Psoas muscle (tissue), 8 donors: ENCODE data around the gene SEBOX. TPM values are rescaled to one million over a fixed set of nuclear protein-coding genes. Genes with fewer than 3 reads are reported as not detected.

Source experiments
- ATAC-seq, 4 donors: fragments of 200-7000 bp; cut with Tn5 transposase; one replicate each; pipeline ENCODE4 v1.9.1; 2020; ENCODE audit warnings: moderate library complexity in 3 of 4, mild to moderate bottlenecking in 2 of 4
- DNase-seq, 2 donors: peaks; one replicate each; pipeline ENCODE4 v3.0.0-alpha.2; 2020
- H3K27ac ChIP-seq: fragments of 200-600 bp; one replicate; pipeline ENCODE4 v1.8.0; 2022
- H3K27me3 ChIP-seq, 3 donors: fragments of 200-600 bp in 1 of 3; one replicate each; pipeline versions ENCODE4 v1.6.1 to v1.8.0; 2013 to 2022; ENCODE audit warnings: low read length in 2 of 3, mild to moderate bottlenecking in 2 of 3, moderate library complexity in 1 of 3; ENCODE audit not compliant: insufficient read depth in 3 of 3
- H3K36me3 ChIP-seq, 2 donors: fragments of 200-600 bp in 1 of 2; one replicate each; pipeline versions ENCODE4 v1.6.1 to v1.8.0; 2013 to 2022; ENCODE audit warnings: low read depth in 1 of 2, mild to moderate bottlenecking in 1 of 2, moderate library complexity in 1 of 2; ENCODE audit not compliant: insufficient read depth in 1 of 2
- H3K4me1 ChIP-seq: fragments of 200-600 bp; one replicate; pipeline ENCODE4 v1.8.0; 2022
- H3K4me3 ChIP-seq: fragments of 200-600 bp; one replicate; pipeline ENCODE4 v1.8.0; 2022; ENCODE audit warnings: mild to moderate bottlenecking
- H3K9me3 ChIP-seq: fragments of 200-600 bp; one replicate; pipeline ENCODE4 v1.8.0; 2022
- WGBS, 3 donors: extraction: QIAGEN DNeasy Blood & Tissue Kit; methylation state at CpG; one replicate each; pipeline versions ENCODE4 v1.1.6 to v1.1.7; 2013; 5-methylcytosine and 5-hydroxymethylcytosine counted together
- intact Hi-C, 2 donors: fragments of 100-400 bp; cut with DNase I; formaldehyde crosslinking; loops; one replicate each; pipeline versions ENCODE4 v1.11.0 to v1.14.2; 2022
- polyA plus RNA-seq, 3 donors: library from polyadenylated mRNA; stranded (reverse); fragments of 200-250 nt; gene quantifications; one replicate each; pipeline ENCODE4 v1.2.3, GENCODE V29; 2013
- total RNA-seq, 4 donors: library from RNA; stranded (reverse); fragmentation: NEBNext Ultra II Directional in 2 of 4; extraction: Animal tissue kit (Norgen Biotek cat#: 25700) in 2 of 4; gene quantifications; one replicate each; pipeline versions ENCODE4 v1.2.1 to v1.2.4, GENCODE V29; 2021 to 2023
- TF ChIP-seq, protein P1 (sequence below): fragments of 200-600 bp; IDR thresholded peaks from one replicate; pipeline ENCODE4 v1.8.0; 2022; ENCODE audit warnings: antibody characterized with exemption
- donor health status: healthy with polysubstance abuse.
- donor health status: DM: no; HTN: no; CAD: no; lungs with moderate emphysema.
- donor health status: Bipolar disorder and iron deficiency.
- donor health status: healthy.
- donor health status: DM: yes; HTN: yes; CAD: no.
- donor health status: DM: no; HTN: no; CAD: no.
- donor health status: DM: no; HTN: no; CAD: no.
- donor health status: DM: yes; HTN: yes; CAD: no.

The SEBOX gene
- total and polyA plus RNA-seq, 7 donors = not detected

GRCh38 chr17:28317966-28318758 lies 46.8 kb downstream of the SEBOX start:
- peak in 3 of 4 donors; percentile 1 to 17 (median 8) for ATAC-seq
- Histone ChIP-seq H3K9me3 (no peaks in the 10 kb centered on the region), H3K4me1 (peaks cover 14% of the 10 kb centered on the region), H3K27me3 (no peaks in the 10 kb centered on the region), H3K36me3 (no peaks in the 10 kb centered on the region), H3K4me3 (peak overlapping the region; percentile 82), H3K27ac (peak overlapping the region; percentile 59)
- TF ChIP-seq, protein P1, sequence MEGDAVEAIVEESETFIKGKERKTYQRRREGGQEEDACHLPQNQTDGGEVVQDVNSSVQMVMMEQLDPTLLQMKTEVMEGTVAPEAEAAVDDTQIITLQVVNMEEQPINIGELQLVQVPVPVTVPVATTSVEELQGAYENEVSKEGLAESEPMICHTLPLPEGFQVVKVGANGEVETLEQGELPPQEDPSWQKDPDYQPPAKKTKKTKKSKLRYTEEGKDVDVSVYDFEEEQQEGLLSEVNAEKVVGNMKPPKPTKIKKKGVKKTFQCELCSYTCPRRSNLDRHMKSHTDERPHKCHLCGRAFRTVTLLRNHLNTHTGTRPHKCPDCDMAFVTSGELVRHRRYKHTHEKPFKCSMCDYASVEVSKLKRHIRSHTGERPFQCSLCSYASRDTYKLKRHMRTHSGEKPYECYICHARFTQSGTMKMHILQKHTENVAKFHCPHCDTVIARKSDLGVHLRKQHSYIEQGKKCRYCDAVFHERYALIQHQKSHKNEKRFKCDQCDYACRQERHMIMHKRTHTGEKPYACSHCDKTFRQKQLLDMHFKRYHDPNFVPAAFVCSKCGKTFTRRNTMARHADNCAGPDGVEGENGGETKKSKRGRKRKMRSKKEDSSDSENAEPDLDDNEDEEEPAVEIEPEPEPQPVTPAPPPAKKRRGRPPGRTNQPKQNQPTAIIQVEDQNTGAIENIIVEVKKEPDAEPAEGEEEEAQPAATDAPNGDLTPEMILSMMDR = no peak
- WGBS, 3 donors = 13 to 17% (median 14%) methylated on average over 31 to 40 of the region's 40 CpGs
- intact Hi-C loops = loop anchor here in 1 of 2 donors (2.0 to 5.0 kb wide), 2 partner anchors 17 to 276 kb away; partner anchors contain the start of genes IFT20, NLK and TNFAIP1
- DNase-seq = no peak

GRCh38 chr17:28317099-28317965 lies 47.7 kb downstream of the SEBOX start:
- Histone ChIP-seq H3K4me3 (no peak overlapping the region), H3K4me1 (peaks cover 14% of the 10 kb centered on the region), H3K36me3 (no peaks in the 10 kb centered on the region), H3K27me3 (no peaks in the 10 kb centered on the region), H3K9me3 (no peaks in the 10 kb centered on the region), H3K27ac (no peak overlapping the region)
- no peak for ATAC-seq
- DNase-seq = no peak
- intact Hi-C loops = loop anchor here in 1 of 2 donors (5.0 kb wide), 1 partner anchor 275 kb away; the partner anchor contains the start of gene NLK
- WGBS, 3 donors = 82 to 86% (median 83%) methylated on average over 20 to 21 of the region's 21 CpGs
- TF ChIP-seq, protein P1 = no peak

- TF ChIP-seq, protein P1 = no peak
- DNase-seq (no peak), ATAC-seq (no peak)
- Histone ChIP-seq H3K9me3 (no peaks in the 10 kb centered on the region), H3K4me3 (no peak overlapping the region), H3K27ac (no peak overlapping the region), H3K27me3 (no peaks in the 10 kb centered on the region), H3K36me3 (no peaks in the 10 kb centered on the region), H3K4me1 (peaks cover 14% of the 10 kb centered on the region)
- intact Hi-C loops = loop anchor here in 1 of 2 donors (2.0 to 5.0 kb wide), 2 partner anchors 39 to 274 kb away; partner anchors contain the start of gene NLK
- WGBS, 3 donors = 91 to 92% (median 92%) methylated on average over 4 of the region's 4 CpGs
Observed at GRCh38 chr17:28315846-28316705, 48.9 kb downstream of the SEBOX start.

DNA sequence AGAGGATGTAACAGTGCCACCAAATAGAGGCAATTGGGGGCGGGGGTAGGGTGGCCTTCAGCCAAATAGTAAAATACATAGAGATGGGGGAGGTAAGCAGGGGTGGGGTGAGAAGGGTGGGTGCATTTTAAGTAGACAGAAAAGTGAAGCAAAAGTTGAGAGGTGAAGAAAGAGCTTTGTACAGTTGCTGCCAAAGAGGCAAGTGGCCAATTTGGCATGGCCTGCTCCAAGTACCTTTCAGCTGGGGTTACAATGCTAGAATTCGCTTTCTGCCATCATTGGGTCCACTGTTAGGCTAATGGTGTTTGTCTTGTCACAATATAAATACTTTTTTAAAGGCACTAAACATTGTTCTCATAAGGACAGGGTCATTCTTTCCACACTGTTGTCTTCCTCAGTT lies 51.2 kb downstream of the SEBOX start:
- intact Hi-C loops = loop anchor here in 1 of 2 donors (2.0 kb wide), 1 partner anchor 41 kb away; no protein-coding TSS in a partner anchor
- no peak overlapping the region for H3K27ac ChIP-seq
- 76 to 80% (median 79%) methylated on average over 2 of the region's 2 CpGs for WGBS, 3 donors
- no peaks in the 10 kb centered on the region for H3K36me3 ChIP-seq
- no peak for DNase-seq
- no peak overlapping the region for H3K4me3 ChIP-seq
- H3K27me3 ChIP-seq = no peaks in the 10 kb centered on the region
- TF ChIP-seq, protein P1 = no peak
- H3K9me3 ChIP-seq = no peaks in the 10 kb centered on the region
- H3K4me1 ChIP-seq = peaks cover 8% of the 10 kb centered on the region
- ATAC-seq = no peak
